Ureter (tissue), 1 donor: ENCODE measurements around the gene NUDT4B. TPM values are rescaled to one million over a fixed set of nuclear protein-coding genes. Genes with fewer than 3 reads are reported as not detected.

Experiments
- total RNA-seq: library from RNA; stranded (reverse); gene quantifications from one replicate; pipeline ENCODE4 v1.2.4, GENCODE V29; 2023
- donor health status: DM: yes; HTN: yes; CAD: no.

Gene NUDT4B
- total RNA-seq, 1 donor from 2014 or later = not detected

Other genes with a start within 250 kb of the NUDT4B start
- 22.0 TPM for gene NBPF14, start 152.8 kb upstream of the NUDT4B start, total RNA-seq
- gene PDE4DIP, start 95.7 kb downstream of the NUDT4B start, total RNA-seq = 46.2 TPM